WTC11 (cell line): ENCODE data around the gene FAM89B.

Source experiments
- AR ChIP-seq: fragments of 250-450 bp; sonication (Bioruptor Pico); IDR thresholded peaks from 2 replicates; pipeline ENCODE4 v1.9.0; 2021; ENCODE audit warnings: mild to moderate bottlenecking
- CBFB ChIP-seq: sonication (generic); formaldehyde crosslinking; IDR thresholded peaks from 2 replicates; pipeline ENCODE4 v1.8.1; 2022; ENCODE audit warnings: mild to moderate bottlenecking, low read depth, missing genetic modification reagents
- CTCF ChIP-seq: fragments of 200-600 bp; IDR thresholded peaks from 2 replicates; pipeline ENCODE4 v1.8.0; 2022; ENCODE audit warnings: antibody characterized with exemption
- GABPB1 ChIP-seq: sonication (generic); formaldehyde crosslinking; IDR thresholded peaks from 2 replicates; pipeline ENCODE4 v1.8.1; 2023; ENCODE audit warnings: mild to moderate bottlenecking, missing genetic modification reagents
- HMGXB4 ChIP-seq: sonication (generic); formaldehyde crosslinking; IDR thresholded peaks from 2 replicates; pipeline ENCODE4 v1.8.1; 2023; ENCODE audit warnings: mild to moderate bottlenecking, moderate library complexity, missing genetic modification reagents
- MAX ChIP-seq: sonication (generic); formaldehyde crosslinking; IDR thresholded peaks from 2 replicates; pipeline ENCODE4 v1.8.0; 2022; ENCODE audit warnings: mild to moderate bottlenecking, missing genetic modification reagents
- MYBL2 ChIP-seq: sonication (generic); formaldehyde crosslinking; IDR thresholded peaks from 2 replicates; pipeline ENCODE4 v1.8.1; 2023; ENCODE audit warnings: mild to moderate bottlenecking, moderate library complexity, missing genetic modification reagents
- NR2C2 ChIP-seq: sonication (generic); formaldehyde crosslinking; IDR thresholded peaks from 2 replicates; pipeline ENCODE4 v1.8.0; 2022; ENCODE audit warnings: mild to moderate bottlenecking, missing genetic modification reagents
- PREB ChIP-seq: sonication (generic); formaldehyde crosslinking; IDR thresholded peaks from 2 replicates; pipeline ENCODE4 v1.8.1; 2022; ENCODE audit warnings: mild to moderate bottlenecking, missing genetic modification reagents, moderate library complexity, borderline replicate concordance
- SP1 ChIP-seq: sonication (generic); formaldehyde crosslinking; conservative IDR thresholded peaks from 2 replicates; pipeline ENCODE4 v1.8.1; 2022; ENCODE audit warnings: missing genetic modification reagents
- TEAD1 ChIP-seq: sonication (generic); formaldehyde crosslinking; IDR thresholded peaks from 2 replicates; pipeline ENCODE4 v1.8.0; 2022; ENCODE audit warnings: mild to moderate bottlenecking, missing genetic modification reagents
- ZNF512 ChIP-seq: sonication (generic); formaldehyde crosslinking; IDR thresholded peaks from 2 replicates; pipeline ENCODE4 v1.8.1; 2022; ENCODE audit warnings: missing genetic modification reagents, borderline replicate concordance

- TF ChIP-seq MYBL2 (CRISPR knock-in tag): no peak
- no peak for TF ChIP-seq CTCF
- TF ChIP-seq MAX: no peak
- TF ChIP-seq SP1 (CRISPR knock-in tag): no peak
- TF ChIP-seq TEAD1 (CRISPR knock-in tag): no peak
- TF ChIP-seq PREB (CRISPR knock-in tag): no peak
- TF ChIP-seq ZNF512 (CRISPR knock-in tag): no peak
- no peak for TF ChIP-seq NR2C2
- TF ChIP-seq HMGXB4 (CRISPR knock-in tag): no peak
- no peak for TF ChIP-seq AR (CRISPR knock-in tag)
- no peak for TF ChIP-seq GABPB1 (CRISPR knock-in tag)
- no peak for TF ChIP-seq CBFB
Measured at GRCh38 chr11:65580031-65580692, 7.8 kb downstream of the FAM89B start.
